ENCODE data around the gene TRMT112. TPM values are rescaled to one million over a fixed set of nuclear protein-coding genes. Genes with fewer than 3 reads are reported as not detected.

TRMT112 gene
- total RNA-seq, 6 experiments from 2014 or later: 58.0 to 122 (median 85.3) TPM

DNA sequence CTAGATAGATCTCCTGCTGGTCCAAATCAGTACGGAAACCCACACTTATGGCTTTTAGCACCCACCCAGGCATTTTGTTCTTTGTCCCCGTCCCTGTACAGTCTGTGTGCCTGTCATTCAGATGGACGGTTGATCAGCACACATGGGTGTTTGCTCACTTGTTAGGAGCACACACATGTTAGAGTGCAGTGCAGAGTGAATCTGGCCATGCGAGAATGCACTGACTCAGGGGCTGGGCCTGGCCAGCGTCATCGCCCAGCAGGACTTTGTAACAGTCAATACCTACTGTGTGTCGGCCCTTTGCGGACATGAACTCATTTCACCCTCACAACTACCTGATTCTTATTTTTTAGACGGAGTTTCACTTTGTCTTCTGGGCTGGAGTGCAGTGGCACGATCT lies 45.0 kb upstream of the TRMT112 start:
- Histone ChIP-seq H3K4me1 (peaks cover 0 to 14% (median 2%) of the 10 kb centered on the region in 4 donors), H3K27me3 (no peaks in the 10 kb centered on the region), H3K36me3 (peaks cover 0 to 32% (median 11%) of the 10 kb centered on the region in 4 donors), H3K4me3 (no peak overlapping the region), H3K9me3 (no peaks in the 10 kb centered on the region), H3K27ac (no peak overlapping the region)
- ATAC-seq (no peak), DNase-seq (no peak)
- intact Hi-C loops (cut with DNase I): no loop called here
- WGBS (ENCODE audit: insufficient coverage, low coverage, low lambda C conversion rate, missing lambda C conversion rate): 70% methylated on average over 2 of the region's 10 CpGs
- no peak for TF ChIP-seq POLR2A (IDR thresholded peaks at IDR 0.05)
- TF ChIP-seq, protein P1, sequence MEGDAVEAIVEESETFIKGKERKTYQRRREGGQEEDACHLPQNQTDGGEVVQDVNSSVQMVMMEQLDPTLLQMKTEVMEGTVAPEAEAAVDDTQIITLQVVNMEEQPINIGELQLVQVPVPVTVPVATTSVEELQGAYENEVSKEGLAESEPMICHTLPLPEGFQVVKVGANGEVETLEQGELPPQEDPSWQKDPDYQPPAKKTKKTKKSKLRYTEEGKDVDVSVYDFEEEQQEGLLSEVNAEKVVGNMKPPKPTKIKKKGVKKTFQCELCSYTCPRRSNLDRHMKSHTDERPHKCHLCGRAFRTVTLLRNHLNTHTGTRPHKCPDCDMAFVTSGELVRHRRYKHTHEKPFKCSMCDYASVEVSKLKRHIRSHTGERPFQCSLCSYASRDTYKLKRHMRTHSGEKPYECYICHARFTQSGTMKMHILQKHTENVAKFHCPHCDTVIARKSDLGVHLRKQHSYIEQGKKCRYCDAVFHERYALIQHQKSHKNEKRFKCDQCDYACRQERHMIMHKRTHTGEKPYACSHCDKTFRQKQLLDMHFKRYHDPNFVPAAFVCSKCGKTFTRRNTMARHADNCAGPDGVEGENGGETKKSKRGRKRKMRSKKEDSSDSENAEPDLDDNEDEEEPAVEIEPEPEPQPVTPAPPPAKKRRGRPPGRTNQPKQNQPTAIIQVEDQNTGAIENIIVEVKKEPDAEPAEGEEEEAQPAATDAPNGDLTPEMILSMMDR (IDR thresholded peaks at IDR 0.05): no peak

- 80% methylated on average over 1 of the region's 18 CpGs for WGBS (ENCODE audit: insufficient coverage, low coverage, low lambda C conversion rate, missing lambda C conversion rate)
Observed at GRCh38 chr11:64361659-64362058, 44.3 kb upstream of the TRMT112 start.

GRCh38 chr11:64360448-64360921 lies 43.1 kb upstream of the TRMT112 start:
- H3K27ac ChIP-seq: no peak overlapping the region
- H3K27me3 ChIP-seq: no peaks in the 10 kb centered on the region
- H3K4me3 ChIP-seq: peak overlapping the region in 1 of 3 donors; percentile 71
- ATAC-seq (no peak), DNase-seq (no peak)
- H3K9me3 ChIP-seq: no peaks in the 10 kb centered on the region
- H3K4me1 ChIP-seq: peaks cover 0 to 18% (median 2%) of the 10 kb centered on the region in 4 donors
- 74% methylated on average over 3 of the region's 13 CpGs for WGBS (ENCODE audit: insufficient coverage, low coverage, low lambda C conversion rate, missing lambda C conversion rate)
- H3K36me3 ChIP-seq: peaks cover 0 to 18% (median 10%) of the 10 kb centered on the region in 4 donors
- intact Hi-C loops (cut with DNase I): no loop called here
- no peak for TF ChIP-seq POLR2A (IDR thresholded peaks at IDR 0.05)
- TF ChIP-seq, protein P1 (IDR thresholded peaks at IDR 0.05): no peak

More at GRCh38 chr11:64361659-64362058, 44.3 kb upstream of the TRMT112 start:
- H3K4me1 ChIP-seq: peaks cover 0 to 14% (median 2%) of the 10 kb centered on the region in 4 donors
- no peak overlapping the region for H3K27ac ChIP-seq
- DNase-seq (no peak), ATAC-seq (no peak)
- H3K4me3 ChIP-seq: no peak overlapping the region
- no peaks in the 10 kb centered on the region for H3K9me3 ChIP-seq
- no peaks in the 10 kb centered on the region for H3K27me3 ChIP-seq
- TF ChIP-seq POLR2A (IDR thresholded peaks at IDR 0.05): no peak
- TF ChIP-seq, protein P1 (IDR thresholded peaks at IDR 0.05): no peak
- peaks cover 0 to 27% (median 10%) of the 10 kb centered on the region in 4 donors for H3K36me3 ChIP-seq
- intact Hi-C loops (cut with DNase I): no loop called here

DNA sequence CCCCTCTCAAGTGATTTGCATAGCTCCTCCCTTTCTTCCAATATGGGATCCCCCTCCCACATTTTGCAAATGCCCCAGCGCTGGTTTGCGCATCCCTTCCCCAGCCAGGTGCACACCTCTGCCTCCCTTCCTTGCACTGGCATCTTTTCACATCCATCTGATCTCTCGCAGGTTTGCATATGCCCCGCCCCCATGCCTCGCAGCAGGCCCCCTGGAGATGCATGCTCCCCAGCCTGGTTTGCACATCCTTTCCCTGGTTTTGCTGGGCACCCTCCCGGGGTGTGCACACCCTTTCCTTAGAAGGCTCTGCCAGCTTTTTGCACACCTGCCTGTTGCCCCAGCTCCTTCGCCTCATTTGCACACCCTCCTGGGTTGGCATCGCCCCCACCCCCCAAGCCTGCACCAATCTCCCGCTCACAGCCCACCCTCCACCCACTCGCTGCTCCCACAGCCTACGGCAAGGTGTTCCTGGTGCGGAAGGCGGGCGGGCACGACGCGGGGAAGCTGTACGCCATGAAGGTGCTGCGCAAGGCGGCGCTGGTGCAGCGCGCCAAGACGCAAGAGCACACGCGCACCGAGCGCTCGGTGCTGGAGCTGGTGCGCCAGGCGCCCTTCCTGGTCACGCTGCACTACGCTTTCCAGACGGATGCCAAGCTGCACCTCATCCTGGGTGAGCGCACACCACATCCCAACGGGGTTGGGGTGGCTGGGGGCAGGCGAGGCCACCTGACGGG lies 42.5 kb upstream of the TRMT112 start:
- TF ChIP-seq, protein P1 (IDR thresholded peaks at IDR 0.05): no peak
- ATAC-seq (no peak), DNase-seq (no peak)
- Histone ChIP-seq H3K27ac (no peak overlapping the region), H3K9me3 (no peaks in the 10 kb centered on the region), H3K4me1 (peaks cover 0 to 21% (median 2%) of the 10 kb centered on the region in 4 donors), H3K4me3 (peak overlapping the region; percentile 71 to 88 (median 85)), H3K36me3 (peaks cover 0 to 15% (median 8%) of the 10 kb centered on the region in 4 donors), H3K27me3 (no peaks in the 10 kb centered on the region)
- intact Hi-C loops (cut with DNase I): no loop called here
- WGBS (ENCODE audit: insufficient coverage, low coverage, low lambda C conversion rate, missing lambda C conversion rate): 53% methylated on average over 9 of the region's 38 CpGs

Measured in right lobe of liver (tissue), 6 donors.